GM23338 (cell line): ENCODE data around the gene DDX59. TPM values are rescaled to one million over a fixed set of nuclear protein-coding genes. Genes with fewer than 3 reads are reported as not detected.

Experiments used
- ATAC-seq: fragments of 200-7000 bp; cut with Tn5 transposase; 3 replicates; pipeline ENCODE4 v1.9.1; 2020
- DNase-seq: peaks from one replicate; pipeline ENCODE4 v3.0.0-alpha.2; 2015; ENCODE audit warnings: low spot score
- H2AFZ ChIP-seq: fragments of 200-600 bp; sonication (generic); 2 replicates; pipeline ENCODE4 v1.8.0; 2016; ENCODE audit warnings: antibody characterized with exemption, mild to moderate bottlenecking, moderate library complexity
- H3F3A ChIP-seq: fragments of 200-600 bp; sonication (generic); replicated peaks from 2 replicates; pipeline ENCODE4 v1.8.0; 2017; ENCODE audit warnings: antibody characterized with exemption, mixed run types, low read depth
- H3K27ac ChIP-seq: fragments of 200-600 bp; sonication (generic); 2 replicates; pipeline ENCODE4 v1.6.1; 2016; ENCODE audit warnings: low read depth
- H3K27me3 ChIP-seq: fragments of 200-600 bp; sonication (generic); 2 replicates; pipeline ENCODE4 v1.8.0; 2016; ENCODE audit warnings: mild to moderate bottlenecking, mixed run types, moderate library complexity; ENCODE audit not compliant: insufficient read depth
- H3K36me3 ChIP-seq: fragments of 200-600 bp; sonication (generic); 2 replicates; pipeline ENCODE4 v1.8.0; 2016; ENCODE audit warnings: mild to moderate bottlenecking; ENCODE audit not compliant: insufficient read depth
- H3K4me1 ChIP-seq: fragments of 200-600 bp; sonication (generic); 2 replicates; pipeline ENCODE4 v1.8.0; 2016; ENCODE audit warnings: mild to moderate bottlenecking, moderate library complexity; ENCODE audit not compliant: insufficient read depth
- H3K4me2 ChIP-seq: fragments of 200-600 bp; sonication (generic); 2 replicates; pipeline ENCODE4 v1.7.1; 2017; ENCODE audit warnings: mixed run types
- H3K4me3 ChIP-seq: fragments of 200-600 bp; sonication (generic); 2 replicates; pipeline ENCODE4 v1.6.1; 2016; ENCODE audit warnings: mixed run types
- H3K79me2 ChIP-seq: fragments of 200-600 bp; sonication (generic); replicated peaks from 2 replicates; pipeline ENCODE4 v1.8.0; 2017; ENCODE audit warnings: mild to moderate bottlenecking; ENCODE audit not compliant: insufficient read depth
- H3K9me2 ChIP-seq: fragments of 200-600 bp; sonication (generic); 2 replicates; pipeline ENCODE4 v1.8.0; 2017; ENCODE audit not compliant: insufficient read depth
- H4K20me1 ChIP-seq: fragments of 200-600 bp; sonication (generic); replicated peaks from 2 replicates; pipeline ENCODE4 v1.8.0; 2017; ENCODE audit warnings: mild to moderate bottlenecking; ENCODE audit not compliant: insufficient read depth
- H3K27ac Mint-ChIP-seq: 2 replicates; pipeline ENCODE4 v1.8.0; 2020; ENCODE audit warnings: inconsistent platforms, mild to moderate bottlenecking, moderate library complexity, mixed read lengths
- H3K27me3 Mint-ChIP-seq: 3 replicates; pipeline ENCODE4 v1.8.0; 2022; ENCODE audit warnings: low read depth, mild to moderate bottlenecking, moderate library complexity, mixed read lengths, inconsistent platforms; ENCODE audit not compliant: insufficient read depth, poor library complexity
- H3K36me3 Mint-ChIP-seq: 3 replicates; pipeline ENCODE4 v1.8.0; 2021; ENCODE audit warnings: low read depth, mild to moderate bottlenecking, inconsistent platforms, moderate library complexity, mixed read lengths
- H3K4me1 Mint-ChIP-seq: 3 replicates; pipeline ENCODE4 v1.8.0; 2020; ENCODE audit warnings: mild to moderate bottlenecking, inconsistent platforms, mixed read lengths
- H3K4me3 Mint-ChIP-seq: 3 replicates; pipeline ENCODE4 v1.8.0; 2021; ENCODE audit warnings: moderate library complexity, mild to moderate bottlenecking, inconsistent platforms, mixed read lengths
- H3K9me3 Mint-ChIP-seq: 3 replicates; pipeline ENCODE4 v1.8.0; 2020; ENCODE audit warnings: moderate library complexity, mild to moderate bottlenecking, inconsistent platforms, mixed read lengths
- CREB1 ChIP-seq: fragments of 250-450 bp; sonication (Bioruptor Pico); IDR thresholded peaks from 2 replicates; pipeline ENCODE4 v1.5.0; 2020; ENCODE audit warnings: low read depth, mild to moderate bottlenecking, moderate library complexity
- EZH2 ChIP-seq: fragments of 200-600 bp; sonication (generic); IDR thresholded peaks from one replicate; pipeline ENCODE4 v1.8.0; 2017; ENCODE audit warnings: antibody characterized with exemption, mild to moderate bottlenecking, low read depth; ENCODE audit not compliant: unreplicated experiment
- EZH2phosphoT487 ChIP-seq: fragments of 200-600 bp; sonication (generic); IDR thresholded peaks from one replicate; pipeline ENCODE4 v1.8.1; 2018; ENCODE audit warnings: antibody characterized with exemption; ENCODE audit not compliant: unreplicated experiment
- JUNB ChIP-seq: IDR thresholded peaks from one replicate; pipeline ENCODE4 v1.6.1; 2016; ENCODE audit warnings: antibody characterized with exemption; ENCODE audit not compliant: unreplicated experiment
- NANOG ChIP-seq: IDR thresholded peaks from 2 replicates; pipeline ENCODE4 v1.6.1; 2016; ENCODE audit warnings: antibody characterized with exemption, borderline replicate concordance
- POLR2AphosphoS5 ChIP-seq: IDR thresholded peaks from 2 replicates; pipeline ENCODE4 v1.6.1; 2016; ENCODE audit warnings: antibody characterized with exemption, low read depth
- STAT1 ChIP-seq: IDR thresholded peaks from one replicate; pipeline ENCODE4 v1.6.1; 2016; ENCODE audit warnings: antibody characterized with exemption; ENCODE audit not compliant: unreplicated experiment
- ZNF114 ChIP-seq: fragments of 250-450 bp; sonication (Bioruptor Pico); IDR thresholded peaks from 2 replicates; pipeline ENCODE4 v1.5.0; 2020; ENCODE audit warnings: mild to moderate bottlenecking, moderate library complexity
- ZNF331 ChIP-seq: fragments of 250-450 bp; sonication (Bioruptor Pico); IDR thresholded peaks from 2 replicates; pipeline ENCODE4 v1.5.0; 2020; ENCODE audit warnings: low read depth, mild to moderate bottlenecking, moderate library complexity
- polyA plus RNA-seq: library from polyadenylated mRNA; unstranded; fragments of >200 nt; fragmentation: Nextera tagmentation; extraction: Ambion mirVana; gene quantifications from 2 replicates; pipeline ENCODE4 v1.2.1, GENCODE V29; 2016
- total RNA-seq: library from RNA; depleted of rRNA; stranded (reverse); fragments of >200 nt; shearing (Covaris generic); gene quantifications from 2 replicates; pipeline ENCODE4 v1.2.3, GENCODE V29; 2014
- TF ChIP-seq, protein P1 (sequence below), 2 experiments: fragments of 200-600 bp in 1 of 2; sonication (generic) in 1 of 2; conservative IDR thresholded peaks; 2 replicates each; pipeline versions ENCODE4 v1.5.1 to v1.6.1; 2016 to 2017; ENCODE audit warnings: antibody characterized with exemption in 2 of 2, low read depth in 2 of 2, mild to moderate bottlenecking in 2 of 2, moderate library complexity in 1 of 2
- TF ChIP-seq, protein P2 (sequence below): IDR thresholded peaks from 2 replicates; pipeline ENCODE4 v1.6.1; 2016; ENCODE audit warnings: antibody characterized with exemption
- TF ChIP-seq, protein P3 (sequence below): IDR thresholded peaks from one replicate; pipeline ENCODE4 v1.6.1; 2018; ENCODE audit warnings: antibody characterized with exemption; ENCODE audit not compliant: unreplicated experiment

Gene DDX59
- total and polyA plus RNA-seq, 2 experiments from 2014 or later = 14.7 to 15.7 TPM

DNA sequence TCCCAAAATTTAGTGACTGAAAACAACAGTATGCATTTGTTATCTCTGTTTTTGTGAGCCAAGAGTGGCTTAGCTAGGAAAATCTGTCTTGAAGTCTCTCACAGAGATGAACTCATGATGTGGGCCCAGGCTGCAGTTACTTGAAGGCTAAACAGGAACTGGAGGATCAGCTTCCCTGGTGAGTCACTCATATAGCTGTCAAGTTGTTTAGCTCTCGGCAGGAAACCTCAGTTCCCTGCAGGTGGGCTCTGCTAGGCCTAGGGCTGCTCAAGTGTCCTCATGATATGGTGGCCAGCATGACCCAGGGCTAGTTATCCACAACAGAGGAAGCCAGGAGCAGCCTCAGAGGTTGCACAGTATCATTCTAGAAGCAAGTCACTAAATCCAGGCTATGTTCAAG, 30.2 kb upstream of the DDX59 start:
- Histone ChIP-seq H4K20me1 (no peaks in the 10 kb centered on the region), H3K4me1 (no peaks in the 10 kb centered on the region), H3K27me3 (no peaks in the 10 kb centered on the region), H3F3A (no peaks in the 10 kb centered on the region), H2AFZ (no peak overlapping the region), H3K9me2 (no peaks in the 10 kb centered on the region), H3K4me2 (no peak overlapping the region), H3K79me2 (no peaks in the 10 kb centered on the region), H3K36me3 (no peaks in the 10 kb centered on the region), H3K4me3 (no peak overlapping the region), H3K27ac (no peak overlapping the region)
- Mint-ChIP-seq H3K27ac (no peak overlapping the region), H3K36me3 (no peaks in the 10 kb centered on the region), H3K9me3 (no peaks in the 10 kb centered on the region), H3K4me1 (peaks cover 3% of the 10 kb centered on the region; the same call in 1 of the 3 replicates), H3K4me3 (no peak overlapping the region), H3K27me3 (no peaks in the 10 kb centered on the region)
- DNase-seq (peak; percentile 10), ATAC-seq (peak; percentile 34)
- TF ChIP-seq NANOG (no peak), ZNF331 (CRISPR knock-in tag) (no peak), JUNB (no peak), CREB1 (CRISPR knock-in tag) (no peak), POLR2AphosphoS5 (no peak), ZNF114 (no peak)
- TF ChIP-seq, protein P1, sequence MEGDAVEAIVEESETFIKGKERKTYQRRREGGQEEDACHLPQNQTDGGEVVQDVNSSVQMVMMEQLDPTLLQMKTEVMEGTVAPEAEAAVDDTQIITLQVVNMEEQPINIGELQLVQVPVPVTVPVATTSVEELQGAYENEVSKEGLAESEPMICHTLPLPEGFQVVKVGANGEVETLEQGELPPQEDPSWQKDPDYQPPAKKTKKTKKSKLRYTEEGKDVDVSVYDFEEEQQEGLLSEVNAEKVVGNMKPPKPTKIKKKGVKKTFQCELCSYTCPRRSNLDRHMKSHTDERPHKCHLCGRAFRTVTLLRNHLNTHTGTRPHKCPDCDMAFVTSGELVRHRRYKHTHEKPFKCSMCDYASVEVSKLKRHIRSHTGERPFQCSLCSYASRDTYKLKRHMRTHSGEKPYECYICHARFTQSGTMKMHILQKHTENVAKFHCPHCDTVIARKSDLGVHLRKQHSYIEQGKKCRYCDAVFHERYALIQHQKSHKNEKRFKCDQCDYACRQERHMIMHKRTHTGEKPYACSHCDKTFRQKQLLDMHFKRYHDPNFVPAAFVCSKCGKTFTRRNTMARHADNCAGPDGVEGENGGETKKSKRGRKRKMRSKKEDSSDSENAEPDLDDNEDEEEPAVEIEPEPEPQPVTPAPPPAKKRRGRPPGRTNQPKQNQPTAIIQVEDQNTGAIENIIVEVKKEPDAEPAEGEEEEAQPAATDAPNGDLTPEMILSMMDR (conservative IDR thresholded peaks at IDR 0.05; ENCODE audit: low read depth in 2 of 2) = no peak
- TF ChIP-seq, protein P2, sequence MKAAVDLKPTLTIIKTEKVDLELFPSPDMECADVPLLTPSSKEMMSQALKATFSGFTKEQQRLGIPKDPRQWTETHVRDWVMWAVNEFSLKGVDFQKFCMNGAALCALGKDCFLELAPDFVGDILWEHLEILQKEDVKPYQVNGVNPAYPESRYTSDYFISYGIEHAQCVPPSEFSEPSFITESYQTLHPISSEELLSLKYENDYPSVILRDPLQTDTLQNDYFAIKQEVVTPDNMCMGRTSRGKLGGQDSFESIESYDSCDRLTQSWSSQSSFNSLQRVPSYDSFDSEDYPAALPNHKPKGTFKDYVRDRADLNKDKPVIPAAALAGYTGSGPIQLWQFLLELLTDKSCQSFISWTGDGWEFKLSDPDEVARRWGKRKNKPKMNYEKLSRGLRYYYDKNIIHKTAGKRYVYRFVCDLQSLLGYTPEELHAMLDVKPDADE = no peak

DNA sequence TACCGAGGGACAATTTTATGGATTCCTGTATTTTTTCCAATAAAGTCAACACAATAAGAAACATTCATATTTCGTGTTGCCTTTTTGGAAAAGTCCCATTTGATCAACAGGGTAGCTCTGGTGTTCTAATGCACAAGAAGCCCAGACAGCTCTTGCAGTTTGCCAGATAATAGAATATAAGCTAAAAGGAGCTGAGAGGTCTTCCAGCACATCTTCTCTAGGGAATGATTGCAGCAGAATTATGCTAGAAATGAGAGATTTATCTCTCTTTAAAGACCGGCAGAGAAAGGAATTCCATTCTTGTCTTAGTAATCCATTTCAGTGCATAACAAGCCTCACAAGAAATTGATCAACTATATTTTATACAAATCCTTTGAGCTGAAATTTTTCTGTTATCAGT, 25.0 kb upstream of the DDX59 start:
- no peak for DNase-seq
- Mint-ChIP-seq H3K27me3 (no peaks in the 10 kb centered on the region), H3K36me3 (no peaks in the 10 kb centered on the region), H3K4me3 (no peak overlapping the region), H3K27ac (no peak overlapping the region), H3K9me3 (no peaks in the 10 kb centered on the region), H3K4me1 (peaks cover under 1% of the 10 kb centered on the region; the same call in 1 of the 3 replicates)
- H3K27me3 ChIP-seq = no peaks in the 10 kb centered on the region
- H3K27ac ChIP-seq = no peak overlapping the region
- no peaks in the 10 kb centered on the region for H3K4me1 ChIP-seq
- H3K36me3 ChIP-seq = no peaks in the 10 kb centered on the region
- no peak overlapping the region for H3K4me3 ChIP-seq
- no peaks in the 10 kb centered on the region for H4K20me1 ChIP-seq
- ATAC-seq = no peak
- H2AFZ ChIP-seq = no peak overlapping the region; the same call in 1 of the 2 replicates
- H3K79me2 ChIP-seq = no peaks in the 10 kb centered on the region
- no peaks in the 10 kb centered on the region for H3K9me2 ChIP-seq
- H3K4me2 ChIP-seq = no peak overlapping the region
- no peaks in the 10 kb centered on the region for H3F3A ChIP-seq
- TF ChIP-seq EZH2phosphoT487 (no peak), STAT1 (no peak), EZH2 (no peak), POLR2AphosphoS5 (no peak), JUNB (no peak), NANOG (no peak), ZNF331 (CRISPR knock-in tag) (no peak), ZNF114 (no peak), CREB1 (CRISPR knock-in tag) (no peak)
- TF ChIP-seq, protein P2 = no peak
- TF ChIP-seq, protein P3, sequence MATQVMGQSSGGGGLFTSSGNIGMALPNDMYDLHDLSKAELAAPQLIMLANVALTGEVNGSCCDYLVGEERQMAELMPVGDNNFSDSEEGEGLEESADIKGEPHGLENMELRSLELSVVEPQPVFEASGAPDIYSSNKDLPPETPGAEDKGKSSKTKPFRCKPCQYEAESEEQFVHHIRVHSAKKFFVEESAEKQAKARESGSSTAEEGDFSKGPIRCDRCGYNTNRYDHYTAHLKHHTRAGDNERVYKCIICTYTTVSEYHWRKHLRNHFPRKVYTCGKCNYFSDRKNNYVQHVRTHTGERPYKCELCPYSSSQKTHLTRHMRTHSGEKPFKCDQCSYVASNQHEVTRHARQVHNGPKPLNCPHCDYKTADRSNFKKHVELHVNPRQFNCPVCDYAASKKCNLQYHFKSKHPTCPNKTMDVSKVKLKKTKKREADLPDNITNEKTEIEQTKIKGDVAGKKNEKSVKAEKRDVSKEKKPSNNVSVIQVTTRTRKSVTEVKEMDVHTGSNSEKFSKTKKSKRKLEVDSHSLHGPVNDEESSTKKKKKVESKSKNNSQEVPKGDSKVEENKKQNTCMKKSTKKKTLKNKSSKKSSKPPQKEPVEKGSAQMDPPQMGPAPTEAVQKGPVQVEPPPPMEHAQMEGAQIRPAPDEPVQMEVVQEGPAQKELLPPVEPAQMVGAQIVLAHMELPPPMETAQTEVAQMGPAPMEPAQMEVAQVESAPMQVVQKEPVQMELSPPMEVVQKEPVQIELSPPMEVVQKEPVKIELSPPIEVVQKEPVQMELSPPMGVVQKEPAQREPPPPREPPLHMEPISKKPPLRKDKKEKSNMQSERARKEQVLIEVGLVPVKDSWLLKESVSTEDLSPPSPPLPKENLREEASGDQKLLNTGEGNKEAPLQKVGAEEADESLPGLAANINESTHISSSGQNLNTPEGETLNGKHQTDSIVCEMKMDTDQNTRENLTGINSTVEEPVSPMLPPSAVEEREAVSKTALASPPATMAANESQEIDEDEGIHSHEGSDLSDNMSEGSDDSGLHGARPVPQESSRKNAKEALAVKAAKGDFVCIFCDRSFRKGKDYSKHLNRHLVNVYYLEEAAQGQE = no peak
- TF ChIP-seq, protein P1 (conservative IDR thresholded peaks at IDR 0.05; ENCODE audit: low read depth in 2 of 2) = no peak
